PC-9 (cell line): Measurements from ENCODE around the gene FAM180B. TPM values are rescaled to one million over a fixed set of nuclear protein-coding genes. Genes with fewer than 3 reads are reported as not detected.
"Not testable (repeated sequence)": the region's sequence is repeated elsewhere in the genome, so short reads cannot be mapped to it uniquely, and the experiment has no call there.

Source experiments
- BruUV-seq: library from RNA; stranded (reverse); fragments of 400-500 nt; replicated peaks from 2 replicates; lab custom pipeline; 2021; lab: Mats Ljungman, UMichigan
- CTCF ChIA-PET: fragments of 300-600 bp; sonication (Branson Sonifier 250); formaldehyde crosslinking; loops from one replicate; lab custom pipeline; 2022; ENCODE audit warnings: antibody characterized with exemption; lab: Charles Lee
- POLR2A ChIA-PET: fragments of 300-600 bp; sonication (Branson Sonifier 250); formaldehyde crosslinking; loops from one replicate; lab custom pipeline; 2022; ENCODE audit warnings: antibody characterized with exemption; ENCODE audit not compliant: unreplicated experiment; lab: Charles Lee
- DNase-seq, 2 experiments: peaks; one replicate each; pipeline versions ENCODE4 v3.0.0 to v3.0.0-alpha.2; 2015 to 2022; ENCODE audit warnings: mixed read lengths in 1 of 2
- H2AFZ ChIP-seq: fragments of 200-600 bp; sonication (generic); 2 replicates; pipeline ENCODE4 v1.8.1; 2017; ENCODE audit warnings: antibody characterized with exemption
- H3F3A ChIP-seq: fragments of 200-600 bp; sonication (generic); 2 replicates; pipeline ENCODE4 v1.8.1; 2017; ENCODE audit warnings: antibody characterized with exemption, mild to moderate bottlenecking, low read depth; ENCODE audit not compliant: insufficient read depth
- H3K27ac ChIP-seq: fragments of 200-600 bp; sonication (generic); 2 replicates; pipeline ENCODE4 v1.6.1; 2016; ENCODE audit warnings: mixed run types
- H3K27me3 ChIP-seq: fragments of 200-600 bp; sonication (generic); 2 replicates; pipeline ENCODE4 v1.6.1; 2016; ENCODE audit warnings: low read depth, mixed run types; ENCODE audit not compliant: insufficient read depth
- H3K36me3 ChIP-seq: fragments of 200-600 bp; sonication (generic); 2 replicates; pipeline ENCODE4 v1.6.1; 2016; ENCODE audit warnings: low read depth, mixed run types
- H3K4me1 ChIP-seq: fragments of 200-600 bp; sonication (generic); replicated peaks from 2 replicates; pipeline ENCODE4 v1.6.1; 2016; ENCODE audit warnings: mixed run types; ENCODE audit not compliant: insufficient read depth
- H3K4me2 ChIP-seq: fragments of 200-600 bp; sonication (generic); 2 replicates; pipeline ENCODE4 v1.6.1; 2017; ENCODE audit warnings: mixed run types
- H3K4me3 ChIP-seq: fragments of 200-600 bp; sonication (generic); 2 replicates; pipeline ENCODE4 v1.6.1; 2016; ENCODE audit warnings: mixed run types
- H3K79me2 ChIP-seq: fragments of 200-600 bp; sonication (generic); 2 replicates; pipeline ENCODE4 v1.6.1; 2017; ENCODE audit warnings: low read depth, mixed run types
- H3K9me2 ChIP-seq: fragments of 200-600 bp; sonication (generic); 2 replicates; pipeline ENCODE4 v1.8.1; 2017; ENCODE audit warnings: mild to moderate bottlenecking; ENCODE audit not compliant: insufficient read depth
- H3K9me3 ChIP-seq: fragments of 200-600 bp; sonication (generic); 2 replicates; pipeline ENCODE4 v1.8.1; 2016; ENCODE audit warnings: low read depth; ENCODE audit not compliant: insufficient read depth
- H4K20me1 ChIP-seq: fragments of 200-600 bp; sonication (generic); 2 replicates; pipeline ENCODE4 v1.8.1; 2017; ENCODE audit not compliant: insufficient read depth
- EZH2 ChIP-seq: fragments of 200-600 bp; sonication (generic); IDR thresholded peaks from 2 replicates; pipeline ENCODE4 v1.8.0; 2017; ENCODE audit warnings: antibody characterized with exemption, low read depth
- intact Hi-C: fragments of 100-400 bp; cut with micrococcal nuclease; formaldehyde crosslinking; loops from one replicate; pipeline ENCODE4 v1.10.0; 2022; ENCODE audit not compliant: unreplicated experiment
- total RNA-seq: library from RNA; stranded (reverse); gene quantifications from 2 replicates; pipeline ENCODE4 v1.2.3, GENCODE V29; 2021
- TF ChIP-seq, protein P1 (sequence below): fragments of 200-600 bp; sonication (generic); conservative IDR thresholded peaks from 2 replicates; pipeline ENCODE4 v1.6.1; 2017; ENCODE audit warnings: mixed run types, antibody characterized with exemption, mild to moderate bottlenecking, moderate library complexity

Gene FAM180B
- total RNA-seq, 1 experiment from 2014 or later: not detected

DNA sequence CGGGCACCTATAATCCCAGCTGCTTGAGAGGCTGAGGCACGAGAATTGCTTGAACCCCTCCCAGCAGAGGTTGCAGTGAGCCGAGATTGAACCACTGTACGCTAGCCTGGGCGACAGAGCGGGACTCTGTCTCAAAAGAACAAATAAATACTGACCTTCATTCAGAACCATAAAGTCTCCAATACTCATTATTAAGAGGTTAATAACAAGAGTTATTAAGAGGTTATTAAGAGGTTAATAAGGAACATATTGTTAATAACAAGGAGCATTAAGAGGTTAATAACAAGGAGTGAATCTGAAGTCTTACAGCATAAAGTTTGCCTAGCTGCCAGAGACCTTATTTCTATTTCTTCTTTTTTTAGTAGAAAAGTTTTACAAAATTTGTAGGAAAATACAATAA is 41.2 kb upstream of the FAM180B start:
- DNase-seq: no peak
- peaks cover 13% of the 10 kb centered on the region for H3K36me3 ChIP-seq
- TF ChIP-seq EZH2: no peak
- TF ChIP-seq, protein P1, sequence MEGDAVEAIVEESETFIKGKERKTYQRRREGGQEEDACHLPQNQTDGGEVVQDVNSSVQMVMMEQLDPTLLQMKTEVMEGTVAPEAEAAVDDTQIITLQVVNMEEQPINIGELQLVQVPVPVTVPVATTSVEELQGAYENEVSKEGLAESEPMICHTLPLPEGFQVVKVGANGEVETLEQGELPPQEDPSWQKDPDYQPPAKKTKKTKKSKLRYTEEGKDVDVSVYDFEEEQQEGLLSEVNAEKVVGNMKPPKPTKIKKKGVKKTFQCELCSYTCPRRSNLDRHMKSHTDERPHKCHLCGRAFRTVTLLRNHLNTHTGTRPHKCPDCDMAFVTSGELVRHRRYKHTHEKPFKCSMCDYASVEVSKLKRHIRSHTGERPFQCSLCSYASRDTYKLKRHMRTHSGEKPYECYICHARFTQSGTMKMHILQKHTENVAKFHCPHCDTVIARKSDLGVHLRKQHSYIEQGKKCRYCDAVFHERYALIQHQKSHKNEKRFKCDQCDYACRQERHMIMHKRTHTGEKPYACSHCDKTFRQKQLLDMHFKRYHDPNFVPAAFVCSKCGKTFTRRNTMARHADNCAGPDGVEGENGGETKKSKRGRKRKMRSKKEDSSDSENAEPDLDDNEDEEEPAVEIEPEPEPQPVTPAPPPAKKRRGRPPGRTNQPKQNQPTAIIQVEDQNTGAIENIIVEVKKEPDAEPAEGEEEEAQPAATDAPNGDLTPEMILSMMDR: no peak
- no peak overlapping the region for H2AFZ ChIP-seq
- no peak overlapping the region for H3K4me3 ChIP-seq
- no peak overlapping the region for H3K4me2 ChIP-seq
- peaks cover 19% of the 10 kb centered on the region for H3F3A ChIP-seq
- intact Hi-C loops: no loop called here
- no TSS peak for BruUV-seq
- ChIA-PET CTCF (no interaction called here), POLR2A (no interaction called here)
- no peaks in the 10 kb centered on the region for H3K9me3 ChIP-seq
- peaks cover 25% of the 10 kb centered on the region for H3K4me1 ChIP-seq
- H3K79me2 ChIP-seq: peaks cover 95% of the 10 kb centered on the region
- no peak overlapping the region for H3K27ac ChIP-seq
- no peaks in the 10 kb centered on the region for H3K27me3 ChIP-seq
- peaks cover 84% of the 10 kb centered on the region for H4K20me1 ChIP-seq
- H3K9me2 ChIP-seq: no peaks in the 10 kb centered on the region

DNA sequence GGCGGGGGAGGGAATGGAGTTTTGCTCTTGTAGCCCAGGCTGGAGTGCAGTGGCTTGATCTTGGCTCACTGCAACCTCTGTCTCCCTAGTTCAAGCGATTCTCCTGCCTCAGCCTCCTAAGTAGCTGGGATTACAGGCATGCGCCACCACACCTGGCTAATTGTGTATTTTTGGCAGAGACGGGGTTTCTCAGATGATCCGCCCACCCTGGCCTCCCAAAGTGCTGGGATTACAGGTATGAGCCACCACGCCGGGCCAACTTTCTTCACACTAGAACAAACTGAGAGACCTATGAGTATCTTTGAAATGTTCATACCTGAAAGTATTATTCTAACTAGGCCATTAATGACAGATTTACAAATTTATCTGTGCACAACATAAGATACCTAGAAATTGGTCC is 40.2 kb upstream of the FAM180B start:
- DNase-seq, intact Hi-C loops, POLR2A ChIA-PET, H3K4me2 ChIP-seq, BruUV-seq, H3K4me3 ChIP-seq, H2AFZ ChIP-seq, H3K27ac ChIP-seq, CTCF ChIA-PET, H3K9me3 ChIP-seq, H3K27me3 ChIP-seq, H3K9me2 ChIP-seq: not testable (repeated sequence)
- Histone ChIP-seq H4K20me1 (peaks cover 79% of the 10 kb centered on the region), H3K4me1 (peaks cover 25% of the 10 kb centered on the region), H3K79me2 (peaks cover 95% of the 10 kb centered on the region), H3F3A (peaks cover 17% of the 10 kb centered on the region; the same call in 1 of the 2 replicates), H3K36me3 (peaks cover 20% of the 10 kb centered on the region)

DNA sequence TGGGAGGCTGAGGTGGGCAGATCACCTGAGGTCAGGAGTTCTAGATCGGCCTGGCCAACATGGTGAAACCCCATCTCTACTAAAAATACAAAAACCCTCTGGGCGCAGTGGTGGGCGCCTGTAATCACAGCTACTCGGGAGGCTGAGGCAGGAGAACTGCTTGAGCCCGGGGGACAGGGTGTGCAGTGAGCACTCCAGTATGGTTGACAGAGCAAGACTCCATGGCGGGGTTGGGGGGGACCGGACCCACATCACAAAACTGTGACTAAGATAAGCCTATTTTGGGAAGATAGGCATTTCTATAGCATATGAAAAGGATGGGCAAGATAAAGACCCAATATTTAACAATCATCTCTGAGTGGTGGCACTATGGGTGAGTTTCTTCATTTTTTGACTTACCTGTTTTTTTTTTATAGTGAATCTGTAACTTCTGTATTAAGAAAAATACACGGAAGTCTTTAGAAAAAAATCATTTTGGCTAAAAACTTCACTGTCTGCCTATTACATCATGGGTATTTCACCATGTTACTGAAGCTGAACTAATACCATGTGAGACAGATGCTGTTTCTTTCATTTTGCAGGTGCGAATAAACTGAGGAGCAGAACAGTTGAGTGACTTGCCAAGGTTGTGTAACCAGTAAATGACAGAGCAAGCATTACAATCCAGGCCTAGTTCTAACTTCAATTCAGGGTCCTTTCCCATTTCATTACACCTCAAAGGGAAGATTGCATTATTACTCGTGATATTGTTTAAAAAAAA is 36.0 kb upstream of the FAM180B start:
- POLR2A ChIA-PET: no interaction called here

More for the DNA sequence above, 36.0 kb upstream of the FAM180B start:
- Histone ChIP-seq H3K27ac (no peak overlapping the region), H3F3A (peaks cover 33% of the 10 kb centered on the region; the same call in 1 of the 2 replicates), H2AFZ (no peak overlapping the region), H3K9me3 (no peaks in the 10 kb centered on the region), H3K79me2 (peaks cover 67% of the 10 kb centered on the region), H3K4me1 (peaks cover 24% of the 10 kb centered on the region), H3K4me2 (peak overlapping the region; percentile 77), H3K27me3 (no peaks in the 10 kb centered on the region), H3K9me2 (0 out of 2 replicates have a peak, but pooled peaks cover 5% of the 10 kb centered on the region), H3K4me3 (peak overlapping the region; percentile 80; the same call in 1 of the 2 replicates), H4K20me1 (peaks cover 49% of the 10 kb centered on the region), H3K36me3 (peaks cover 20% of the 10 kb centered on the region)
- DNase-seq: no peak
- intact Hi-C loops: loop anchor here (5.0 kb wide), 2 partner anchors 83 to 123 kb away; partner anchors contain the start of gene PSMC3
- TF ChIP-seq, protein P1: no peak
- no peak for TF ChIP-seq EZH2
- CTCF ChIA-PET: interaction anchor here (1.4 kb wide), 1 partner anchor 83 kb away, joined by 3 read pairs; no protein-coding TSS in a partner anchor
- no TSS peak for BruUV-seq
